Breast epithelium (tissue), 4 donors: ENCODE measurements around the gene A3GALT2. TPM values are rescaled to one million over a fixed set of nuclear protein-coding genes. Genes with fewer than 3 reads are reported as not detected.

Source experiments
- DNase-seq, 2 donors: peaks; one replicate each; pipeline ENCODE4 v3.0.0-alpha.2; 2019; ENCODE audit warnings: low spot score in 2 of 2
- H3K27ac ChIP-seq, 2 donors: fragments of 200-600 bp; sonication (generic) in 1 of 2; one replicate each; pipeline ENCODE4 v1.5.1; 2016 to 2019; ENCODE audit warnings: mild to moderate bottlenecking in 1 of 2
- H3K27me3 ChIP-seq, 2 donors: fragments of 200-600 bp; sonication (generic) in 1 of 2; one replicate each; pipeline versions ENCODE4 v1.5.1 to v1.6.0; 2017 to 2019; ENCODE audit warnings: control low read depth in 1 of 2, mild to moderate bottlenecking in 1 of 2
- H3K36me3 ChIP-seq: fragments of 200-600 bp; one replicate; pipeline ENCODE4 v1.5.1; 2019
- H3K4me1 ChIP-seq, 2 donors: fragments of 200-600 bp; sonication (generic); one replicate each; pipeline ENCODE4 v1.5.1; 2016 to 2019; ENCODE audit warnings: control low read depth in 1 of 2
- H3K4me3 ChIP-seq, 3 donors: fragments of 200-600 bp; sonication (generic); 1 replicate in 2 of 3; 2 replicates in 1 of 3; pipeline ENCODE4 v1.5.1; 2016 to 2019; ENCODE audit warnings: mild to moderate bottlenecking in 3 of 3, moderate library complexity in 2 of 3
- H3K9me3 ChIP-seq, 2 donors: fragments of 200-600 bp; sonication (generic) in 1 of 2; one replicate each; pipeline ENCODE4 v1.5.1; 2016 to 2019; ENCODE audit warnings: control low read depth in 1 of 2
- CTCF ChIP-seq, 3 donors: fragments of 450-650 bp; IDR thresholded peaks; one replicate each; pipeline ENCODE4 v1.5.1; 2016 to 2017; ENCODE audit warnings: antibody characterized with exemption in 3 of 3, mild to moderate bottlenecking in 3 of 3, moderate library complexity in 3 of 3
- POLR2A ChIP-seq: fragments of 450-650 bp; IDR thresholded peaks from one replicate; pipeline ENCODE4 v1.6.1; 2016; ENCODE audit warnings: antibody characterized with exemption, mild to moderate bottlenecking, moderate library complexity
- POLR2AphosphoS5 ChIP-seq, 3 donors: sonication (generic); formaldehyde crosslinking; IDR thresholded peaks; one replicate each; pipeline ENCODE4 v1.6.1; 2017; ENCODE audit warnings: antibody characterized with exemption in 3 of 3
- intact Hi-C: fragments of 100-400 bp; cut with DNase I; formaldehyde crosslinking; loops from one replicate; pipeline ENCODE4 v1.15.1; 2023; ENCODE audit warnings: low total_unique reads
- total RNA-seq, 3 donors: library from RNA; depleted of rRNA; stranded (reverse); fragments of >200 nt; gene quantifications; one replicate each; pipeline ENCODE4 v1.1.0, GENCODE V29; 2016

The A3GALT2 gene
- total RNA-seq, 3 donors from 2014 or later, result not detected

- DNase-seq, result no peak
- no peaks in the 10 kb centered on the region for H3K27me3 ChIP-seq
- TF ChIP-seq CTCF (IDR thresholded peaks at IDR 0.05), result no peak
- no peak for TF ChIP-seq POLR2A
- no peak for TF ChIP-seq POLR2AphosphoS5 (IDR thresholded peaks at IDR 0.05)
- peak overlapping the region in 1 of 3 donors; percentile 70 for H3K4me3 ChIP-seq
- intact Hi-C loops, result no loop called here
- no peaks in the 10 kb centered on the region for H3K36me3 ChIP-seq
- H3K27ac ChIP-seq, result no peak overlapping the region
- H3K9me3 ChIP-seq, result no peaks in the 10 kb centered on the region
- H3K4me1 ChIP-seq, result peaks cover 0 to 5% of the 10 kb centered on the region in 2 donors
Measured at GRCh38 chr1:33307494-33307864, 13.4 kb downstream of the A3GALT2 start.

- peak overlapping the region; percentile 9 to 70 (median 44) for H3K4me3 ChIP-seq
- no peaks in the 10 kb centered on the region for H3K27me3 ChIP-seq
- H3K27ac ChIP-seq, result peak overlapping the region in 1 of 2 donors; percentile 61
- intact Hi-C loops, result no loop called here
- peaks cover 0 to 5% of the 10 kb centered on the region in 2 donors for H3K4me1 ChIP-seq
- TF ChIP-seq POLR2A, result no peak
- no peak for TF ChIP-seq CTCF (IDR thresholded peaks at IDR 0.05)
- TF ChIP-seq POLR2AphosphoS5 (IDR thresholded peaks at IDR 0.05), result peak in 1 of 3 donors; percentile 25
- H3K9me3 ChIP-seq, result no peaks in the 10 kb centered on the region
- no peaks in the 10 kb centered on the region for H3K36me3 ChIP-seq
- no peak for DNase-seq
Measured at GRCh38 chr1:33306653-33307493, 14.0 kb downstream of the A3GALT2 start.

- DNase-seq, result no peak
- Histone ChIP-seq H3K27me3 (no peaks in the 10 kb centered on the region), H3K36me3 (no peaks in the 10 kb centered on the region), H3K27ac (no peak overlapping the region), H3K4me3 (peak overlapping the region; percentile 9 to 70 (median 44)), H3K9me3 (no peaks in the 10 kb centered on the region), H3K4me1 (peaks cover 5 to 6% of the 10 kb centered on the region in 2 donors)
- TF ChIP-seq CTCF (IDR thresholded peaks at IDR 0.05), result no peak
- TF ChIP-seq POLR2A, result no peak
- no peak for TF ChIP-seq POLR2AphosphoS5 (IDR thresholded peaks at IDR 0.05)
- intact Hi-C loops, result no loop called here
Measured at GRCh38 chr1:33305816-33306652, 14.9 kb downstream of the A3GALT2 start.

GRCh38 chr1:33305016-33305415 lies 15.9 kb downstream of the A3GALT2 start:
- Histone ChIP-seq H3K9me3 (no peaks in the 10 kb centered on the region), H3K27ac (no peak overlapping the region), H3K27me3 (no peaks in the 10 kb centered on the region), H3K4me3 (no peak overlapping the region), H3K36me3 (no peaks in the 10 kb centered on the region), H3K4me1 (peaks cover 5 to 10% of the 10 kb centered on the region in 2 donors)
- intact Hi-C loops, result no loop called here
- no peak for TF ChIP-seq CTCF (IDR thresholded peaks at IDR 0.05)
- no peak for TF ChIP-seq POLR2A
- TF ChIP-seq POLR2AphosphoS5 (IDR thresholded peaks at IDR 0.05), result no peak
- DNase-seq, result no peak

- no peak overlapping the region for H3K4me3 ChIP-seq
- no peaks in the 10 kb centered on the region for H3K27me3 ChIP-seq
- DNase-seq, result no peak
- TF ChIP-seq POLR2AphosphoS5 (IDR thresholded peaks at IDR 0.05) (no peak), POLR2A (no peak), CTCF (IDR thresholded peaks at IDR 0.05) (no peak)
- no peaks in the 10 kb centered on the region for H3K36me3 ChIP-seq
- no peak overlapping the region for H3K27ac ChIP-seq
- intact Hi-C loops, result no loop called here
- H3K9me3 ChIP-seq, result no peaks in the 10 kb centered on the region
- H3K4me1 ChIP-seq, result peaks cover 5 to 10% of the 10 kb centered on the region in 2 donors
Measured at GRCh38 chr1:33302325-33302724, 18.6 kb downstream of the A3GALT2 start.
